Pancreas (tissue), 10 donors: ENCODE measurements around the gene IGSF21. TPM values are rescaled to one million over a fixed set of nuclear protein-coding genes. Genes with fewer than 3 reads are reported as not detected.

Experiments used
- ATAC-seq, 4 donors: fragments of 200-7000 bp; cut with Tn5 transposase; one replicate each; pipeline versions ENCODE4 v1.8.0 to v1.9.1; 2020; ENCODE audit warnings: mild to moderate bottlenecking in 4 of 4, moderate library complexity in 4 of 4
- DNase-seq, 6 donors: peaks; one replicate each; pipeline ENCODE4 v3.0.0-alpha.2; 2020
- FAIRE-seq: peaks from 2 replicates; lab custom pipeline; 2012; peaks lifted over from hg19 to GRCh38; lab: Jason Lieb, UNC
- H3K27ac ChIP-seq, 4 donors: fragments of 200-600 bp; sonication (generic); 1 replicate in 3 of 4; 2 replicates in 1 of 4; pipeline versions ENCODE4 v1.5.0 to v1.8.0; 2020
- H3K27me3 ChIP-seq, 4 donors: fragments of 200-600 bp; one replicate each; pipeline ENCODE4 v1.8.0; 2021
- H3K36me3 ChIP-seq, 3 donors: fragments of 200-600 bp; sonication (generic) in 1 of 3; one replicate each; pipeline versions ENCODE4 v1.5.0 to v1.8.0; 2020 to 2021
- H3K4me1 ChIP-seq, 3 donors: fragments of 200-600 bp; one replicate each; pipeline ENCODE4 v1.8.0; 2021
- H3K4me3 ChIP-seq, 4 donors: fragments of 200-600 bp; sonication (generic) in 2 of 4; one replicate each; pipeline versions ENCODE4 v1.5.0 to v1.8.0; 2020 to 2021
- H3K9me3 ChIP-seq, 4 donors: fragments of 200-600 bp; one replicate each; pipeline ENCODE4 v1.8.0; 2021
- WGBS, 2 donors: extraction: QIAGEN DNeasy Blood & Tissue Kit; methylation state at CpG; one replicate each; pipeline ENCODE4 v1.1.7; 2013; 5-methylcytosine and 5-hydroxymethylcytosine counted together
- intact Hi-C, 3 donors: fragments of 100-400 bp; cut with DNase I; formaldehyde crosslinking; loops; one replicate each; pipeline versions ENCODE4 v1.11.1 to v1.14.2; 2022
- polyA plus RNA-seq, 2 donors: library from polyadenylated mRNA; stranded (reverse); fragments of 200-250 nt; gene quantifications; one replicate each; pipeline ENCODE4 v1.2.3, GENCODE V29; 2013
- total RNA-seq, 6 donors: library from RNA; stranded (reverse); fragmentation: NEBNext Ultra II Directional in 4 of 6; extraction: Animal tissue kit (Norgen Biotek cat#: 25700) in 4 of 6; gene quantifications; one replicate each; pipeline versions ENCODE4 v1.2.1 to v1.2.4, GENCODE V29; 2021 to 2023
- TF ChIP-seq, protein P1 (sequence below), 4 donors: fragments of 200-600 bp; sonication (generic) in 3 of 4; IDR thresholded peaks; one replicate each; pipeline versions ENCODE4 v1.5.0 to v1.8.0; 2021; ENCODE audit warnings: antibody characterized with exemption in 4 of 4
- donor health status: healthy with polysubstance abuse.
- donor health status: DM: no; HTN: no; CAD: no; lungs with moderate emphysema.
- donor health status: DM: no; HTN: no; CAD: no.
- donor health status: control.
- donor health status: control.
- donor health status: Bipolar disorder and iron deficiency.
- donor health status: DM: yes; HTN: yes; CAD: no.
- donor health status: DM: no; HTN: no; CAD: no.
- donor health status: DM: no; HTN: no; CAD: no.
- donor health status: DM: yes; HTN: yes; CAD: no.

The IGSF21 gene
- total and polyA plus RNA-seq, 8 donors, result 0.28 to 1.3 (median 0.92) TPM; not detected in 1

DNA sequence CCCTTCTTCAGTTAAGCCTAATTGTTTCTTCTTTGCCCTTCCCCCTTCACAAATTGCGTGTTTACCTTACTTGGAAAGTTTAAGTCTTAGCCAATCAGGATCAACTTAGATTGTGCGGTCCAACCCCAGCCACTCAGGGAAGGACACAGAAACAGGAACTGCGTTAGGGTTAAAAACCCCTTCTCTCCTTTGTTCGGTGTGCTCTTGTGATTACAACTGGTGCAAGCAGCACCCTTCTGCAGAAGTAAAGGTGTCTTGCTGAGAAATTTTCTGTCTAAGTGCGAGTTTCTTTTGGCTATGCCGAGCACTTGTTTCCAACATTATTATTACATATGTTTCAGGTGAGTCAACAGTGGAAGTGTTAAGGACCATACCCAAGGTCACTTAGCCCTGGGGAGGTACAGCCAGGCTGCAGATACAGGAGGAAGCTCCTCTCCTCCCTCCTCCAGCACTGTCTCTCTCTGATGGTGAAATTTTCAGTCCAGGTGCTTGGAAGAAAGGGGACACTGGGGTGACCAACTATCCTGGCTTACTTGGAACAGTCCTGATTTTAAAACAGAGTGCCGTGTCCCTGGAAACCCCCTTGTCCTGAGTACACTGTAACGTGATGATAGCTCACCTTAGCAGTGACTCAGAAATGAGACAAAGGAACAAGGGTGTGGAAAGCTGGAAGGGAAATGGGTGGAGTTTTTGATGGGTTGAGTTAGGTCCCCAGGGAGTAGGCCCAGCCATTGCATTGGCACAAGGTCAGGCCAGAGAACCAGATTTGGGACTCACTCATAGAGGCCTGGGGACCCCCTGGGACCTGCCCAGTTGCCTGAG is 304.4 kb downstream of the IGSF21 start:
- Histone ChIP-seq H3K4me1 (no peaks in the 10 kb centered on the region), H3K4me3 (no peak overlapping the region), H3K36me3 (no peaks in the 10 kb centered on the region), H3K27me3 (no peaks in the 10 kb centered on the region), H3K27ac (no peak overlapping the region), H3K9me3 (no peaks in the 10 kb centered on the region)
- WGBS, 2 donors, result 88% methylated on average over 8 of the region's 8 CpGs
- no peak for ATAC-seq
- intact Hi-C loops, result no loop called here
- TF ChIP-seq, protein P1, sequence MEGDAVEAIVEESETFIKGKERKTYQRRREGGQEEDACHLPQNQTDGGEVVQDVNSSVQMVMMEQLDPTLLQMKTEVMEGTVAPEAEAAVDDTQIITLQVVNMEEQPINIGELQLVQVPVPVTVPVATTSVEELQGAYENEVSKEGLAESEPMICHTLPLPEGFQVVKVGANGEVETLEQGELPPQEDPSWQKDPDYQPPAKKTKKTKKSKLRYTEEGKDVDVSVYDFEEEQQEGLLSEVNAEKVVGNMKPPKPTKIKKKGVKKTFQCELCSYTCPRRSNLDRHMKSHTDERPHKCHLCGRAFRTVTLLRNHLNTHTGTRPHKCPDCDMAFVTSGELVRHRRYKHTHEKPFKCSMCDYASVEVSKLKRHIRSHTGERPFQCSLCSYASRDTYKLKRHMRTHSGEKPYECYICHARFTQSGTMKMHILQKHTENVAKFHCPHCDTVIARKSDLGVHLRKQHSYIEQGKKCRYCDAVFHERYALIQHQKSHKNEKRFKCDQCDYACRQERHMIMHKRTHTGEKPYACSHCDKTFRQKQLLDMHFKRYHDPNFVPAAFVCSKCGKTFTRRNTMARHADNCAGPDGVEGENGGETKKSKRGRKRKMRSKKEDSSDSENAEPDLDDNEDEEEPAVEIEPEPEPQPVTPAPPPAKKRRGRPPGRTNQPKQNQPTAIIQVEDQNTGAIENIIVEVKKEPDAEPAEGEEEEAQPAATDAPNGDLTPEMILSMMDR (IDR thresholded peaks at IDR 0.05), result no peak
- FAIRE-seq, result no peak
- DNase-seq, result no peak

DNA sequence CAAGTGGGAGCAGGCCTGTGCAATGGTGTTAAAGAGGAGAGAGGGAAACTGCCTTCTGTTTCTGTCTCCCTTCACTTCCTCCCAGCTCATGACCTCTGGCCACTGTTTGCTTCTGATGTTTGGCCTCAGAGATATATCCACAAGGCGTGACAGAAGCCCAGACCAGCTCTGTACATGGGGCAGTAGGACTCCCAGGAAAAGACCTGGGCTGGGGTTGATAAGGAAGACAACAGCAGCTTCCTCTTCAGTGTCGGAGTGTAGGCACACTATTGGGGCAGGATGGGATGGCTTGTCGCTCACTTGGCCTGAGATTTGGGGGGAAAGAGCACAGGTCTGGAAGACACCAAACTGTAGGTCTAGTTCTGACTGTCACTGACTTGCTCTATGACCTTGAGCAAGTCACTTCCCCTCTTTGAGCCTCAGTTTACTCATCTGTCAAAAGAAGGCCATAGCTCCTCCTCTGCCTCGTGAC is 305.3 kb downstream of the IGSF21 start:
- Histone ChIP-seq H3K4me1 (no peaks in the 10 kb centered on the region), H3K36me3 (no peaks in the 10 kb centered on the region), H3K27ac (no peak overlapping the region), H3K27me3 (no peaks in the 10 kb centered on the region), H3K9me3 (no peaks in the 10 kb centered on the region), H3K4me3 (no peak overlapping the region)
- FAIRE-seq (no peak), DNase-seq (no peak), ATAC-seq (no peak)
- intact Hi-C loops, result no loop called here
- TF ChIP-seq, protein P1 (IDR thresholded peaks at IDR 0.05), result no peak
- WGBS, 2 donors, result 65 to 72% methylated on average over 4 of the region's 4 CpGs

DNA sequence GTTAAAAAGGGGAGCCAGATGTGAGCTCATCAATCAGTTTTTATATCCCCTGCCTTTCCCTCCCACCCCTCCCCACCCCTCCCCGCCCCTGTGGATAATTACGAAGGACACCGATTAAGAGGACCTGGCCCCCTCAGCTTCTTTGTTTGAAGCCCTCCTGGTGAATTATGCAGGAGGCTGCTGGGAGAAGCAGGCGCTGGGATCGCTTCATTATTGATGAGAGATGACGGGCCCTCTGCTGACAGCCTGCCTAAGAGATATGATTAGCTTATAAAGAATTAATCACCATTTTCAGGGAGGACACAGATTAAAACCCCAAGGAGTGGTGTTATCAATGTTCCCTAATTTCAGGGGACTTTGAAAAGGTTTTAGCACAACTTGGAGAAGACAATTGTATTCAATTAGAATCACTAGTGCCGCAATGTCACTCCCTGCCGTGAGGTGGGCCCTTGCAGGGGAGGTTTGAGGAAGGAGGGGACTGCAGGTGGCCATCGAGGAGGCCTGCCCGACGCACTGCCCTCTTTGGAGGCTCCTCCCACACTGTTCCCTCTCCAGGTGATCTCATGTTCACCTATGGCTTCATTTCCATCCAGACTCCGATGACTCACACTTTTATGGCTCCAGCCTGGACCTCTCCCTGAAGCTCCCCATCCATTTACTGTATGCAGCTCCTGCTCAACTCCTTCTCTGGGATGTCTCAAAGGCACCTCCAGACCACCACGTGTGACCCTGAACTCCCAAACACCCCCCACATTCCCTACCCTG is 306.1 kb downstream of the IGSF21 start:
- FAIRE-seq (no peak), DNase-seq (no peak), ATAC-seq (peak in 2 of 4 donors; percentile 40 to 47)
- no peaks in the 10 kb centered on the region for H3K4me1 ChIP-seq
- H3K4me3 ChIP-seq, result no peak overlapping the region
- TF ChIP-seq, protein P1 (IDR thresholded peaks at IDR 0.05), result no peak
- H3K27me3 ChIP-seq, result no peaks in the 10 kb centered on the region
- no peak overlapping the region for H3K27ac ChIP-seq
- WGBS, 2 donors, result 57 to 63% methylated on average over 13 of the region's 13 CpGs
- H3K9me3 ChIP-seq, result no peaks in the 10 kb centered on the region
- intact Hi-C loops, result no loop called here
- H3K36me3 ChIP-seq, result no peaks in the 10 kb centered on the region

DNA sequence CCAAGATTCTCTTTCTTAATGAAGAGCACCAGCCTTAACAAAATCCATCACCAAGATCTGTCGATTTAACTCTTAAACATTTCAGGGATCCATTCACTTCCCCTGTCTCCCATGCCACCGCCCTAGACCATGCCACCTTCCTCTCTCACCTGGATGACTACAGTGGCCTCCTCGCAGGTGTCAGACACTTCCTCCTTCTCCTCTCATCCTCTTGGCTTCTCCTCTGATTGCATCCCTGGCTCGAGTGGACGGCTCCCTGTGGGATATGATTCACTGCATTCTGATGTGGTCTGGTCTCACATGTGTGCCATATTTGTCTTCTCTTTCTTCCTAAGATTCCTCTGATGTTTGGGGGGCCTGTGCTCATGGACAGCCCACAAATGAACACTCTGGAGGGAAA is 306.7 kb downstream of the IGSF21 start:
- Histone ChIP-seq H3K27me3 (no peaks in the 10 kb centered on the region), H3K36me3 (no peaks in the 10 kb centered on the region), H3K9me3 (no peaks in the 10 kb centered on the region), H3K4me3 (no peak overlapping the region), H3K4me1 (no peaks in the 10 kb centered on the region), H3K27ac (no peak overlapping the region)
- DNase-seq (no peak), ATAC-seq (no peak), FAIRE-seq (no peak)
- TF ChIP-seq, protein P1 (IDR thresholded peaks at IDR 0.05), result no peak
- intact Hi-C loops, result no loop called here
- WGBS, 2 donors, result 67 to 77% methylated on average over 5 of the region's 5 CpGs
